Measurements from ENCODE around the gene RNF11.
"Not testable (repeated sequence)": the region's sequence is repeated elsewhere in the genome, so short reads cannot be mapped to it uniquely, and the experiment has no call there.

Gene RNF11

GRCh38 chr1:51230501-51231078 lies 5.5 kb upstream of the RNF11 start:
- Histone ChIP-seq H3K4me2 (ENCODE audit: insufficient read depth, low read length) (no peak overlapping the region), H3K27me3 (ENCODE audit: insufficient read depth, low read length, poor library complexity) (no peaks in the 10 kb centered on the region), H4K20me1 (ENCODE audit: insufficient read depth, low read length) (no peaks in the 10 kb centered on the region), H2AFZ (ENCODE audit: low read depth, low read length) (no peak overlapping the region), H3K9me3 (ENCODE audit: insufficient read depth, low read length, severe bottlenecking) (no peaks in the 10 kb centered on the region), H3K4me3 (ENCODE audit: low read depth in 1 of 2, low read length in 2 of 2) (no peak overlapping the region), H3K79me2 (ENCODE audit: insufficient read depth, low read length) (0 out of 2 replicates have a peak, but pooled peaks cover 1% of the 10 kb centered on the region), H3K27ac (ENCODE audit: low read length) (no peak overlapping the region), H3K9ac (ENCODE audit: low read depth, low read length) (no peak overlapping the region), H3K36me3 (ENCODE audit: insufficient read depth, low read length) (no peaks in the 10 kb centered on the region), H3K4me1 (ENCODE audit: insufficient read depth, low read length) (peaks cover 15% of the 10 kb centered on the region)
- ATAC-seq (ENCODE audit: insufficient read depth, low read depth), result no peak
- DNase-seq, result no peak
- no peak for TF ChIP-seq CTCF (IDR thresholded peaks at IDR 0.05; ENCODE audit: borderline replicate concordance, extremely low read depth, low read length, poor library complexity, severe bottlenecking)

GRCh38 chr1:51231120-51231519 lies 5.0 kb upstream of the RNF11 start:
- H3K4me3 ChIP-seq (ENCODE audit: low read depth in 1 of 2, low read length in 2 of 2), result no peak overlapping the region
- H3K9ac ChIP-seq (ENCODE audit: low read depth, low read length), result no peak overlapping the region
- ATAC-seq (ENCODE audit: insufficient read depth, low read depth) (no peak), DNase-seq (no peak)
- TF ChIP-seq CTCF (IDR thresholded peaks at IDR 0.05; ENCODE audit: borderline replicate concordance, extremely low read depth, low read length, poor library complexity, severe bottlenecking) (no peak), EZH2 (IDR thresholded peaks at IDR 0.05; ENCODE audit: borderline replicate concordance, low read depth, low read length, severe bottlenecking) (no peak)
- no peak overlapping the region for H3K4me2 ChIP-seq (ENCODE audit: insufficient read depth, low read length)
- H3K27me3 ChIP-seq (ENCODE audit: insufficient read depth, low read length, poor library complexity), result no peaks in the 10 kb centered on the region
- no peaks in the 10 kb centered on the region for H4K20me1 ChIP-seq (ENCODE audit: insufficient read depth, low read length)
- no peaks in the 10 kb centered on the region for H3K9me3 ChIP-seq (ENCODE audit: insufficient read depth, low read length, severe bottlenecking)
- peaks cover 17% of the 10 kb centered on the region for H3K4me1 ChIP-seq (ENCODE audit: insufficient read depth, low read length)
- no peak overlapping the region for H2AFZ ChIP-seq (ENCODE audit: low read depth, low read length)
- no peak overlapping the region for H3K27ac ChIP-seq (ENCODE audit: low read length)
- H3K36me3 ChIP-seq (ENCODE audit: insufficient read depth, low read length), result no peaks in the 10 kb centered on the region
- 0 out of 2 replicates have a peak, but pooled peaks cover 5% of the 10 kb centered on the region for H3K79me2 ChIP-seq (ENCODE audit: insufficient read depth, low read length)

- Histone ChIP-seq H4K20me1 (ENCODE audit: insufficient read depth, low read length) (peaks cover 3% of the 10 kb centered on the region), H3K36me3 (ENCODE audit: insufficient read depth, low read length) (no peaks in the 10 kb centered on the region), H3K27me3 (ENCODE audit: insufficient read depth, low read length, poor library complexity) (no peaks in the 10 kb centered on the region), H3K79me2 (ENCODE audit: insufficient read depth, low read length) (peaks cover 11% of the 10 kb centered on the region), H2AFZ (ENCODE audit: low read depth, low read length) (no peak overlapping the region), H3K9me3 (ENCODE audit: insufficient read depth, low read length, severe bottlenecking) (no peaks in the 10 kb centered on the region), H3K9ac (ENCODE audit: low read depth, low read length) (no peak overlapping the region), H3K4me1 (ENCODE audit: insufficient read depth, low read length) (peaks cover 17% of the 10 kb centered on the region), H3K4me2 (ENCODE audit: insufficient read depth, low read length) (no peak overlapping the region), H3K4me3 (ENCODE audit: low read depth in 1 of 2, low read length in 2 of 2) (no peak overlapping the region), H3K27ac (ENCODE audit: low read length) (no peak overlapping the region)
- DNase-seq, result no peak
- no peak for TF ChIP-seq EZH2 (IDR thresholded peaks at IDR 0.05; ENCODE audit: borderline replicate concordance, low read depth, low read length, severe bottlenecking)
- no peak for TF ChIP-seq CTCF (IDR thresholded peaks at IDR 0.05; ENCODE audit: borderline replicate concordance, extremely low read depth, low read length, poor library complexity, severe bottlenecking)
- no peak for ATAC-seq (ENCODE audit: insufficient read depth, low read depth)
These were observed 4.2 kb upstream of the RNF11 start for GRCh38 chr1:51231896-51232295.

- not testable (repeated sequence) for DNase-seq; H2AFZ ChIP-seq (ENCODE audit: low read depth, low read length); H3K4me3 ChIP-seq (ENCODE audit: low read depth in 1 of 2, low read length in 2 of 2); H3K9ac ChIP-seq (ENCODE audit: low read depth, low read length); H3K27ac ChIP-seq (ENCODE audit: low read length); H3K9me3 ChIP-seq (ENCODE audit: insufficient read depth, low read length, severe bottlenecking); H3K36me3 ChIP-seq (ENCODE audit: insufficient read depth, low read length); ATAC-seq (ENCODE audit: insufficient read depth, low read depth); H3K4me2 ChIP-seq (ENCODE audit: insufficient read depth, low read length); H3K27me3 ChIP-seq (ENCODE audit: insufficient read depth, low read length, poor library complexity)
- Histone ChIP-seq H3K4me1 (ENCODE audit: insufficient read depth, low read length) (peaks cover 36% of the 10 kb centered on the region), H4K20me1 (ENCODE audit: insufficient read depth, low read length) (peaks cover 10% of the 10 kb centered on the region), H3K79me2 (ENCODE audit: insufficient read depth, low read length) (peaks cover 34% of the 10 kb centered on the region)
These were observed 1.8 kb upstream of the RNF11 start for GRCh38 chr1:51234236-51234635.

Data from DND-41 (cell line).